Measurements from ENCODE around the gene EPHB2. TPM values are rescaled to one million over a fixed set of nuclear protein-coding genes. Genes with fewer than 3 reads are reported as not detected.

Gene EPHB2
- total and polyA plus RNA-seq, 2 donors (not counting 3 experiments of a cell fraction or from before 2014, with no cell fraction given): 50.8 to 69.1 TPM

DNA sequence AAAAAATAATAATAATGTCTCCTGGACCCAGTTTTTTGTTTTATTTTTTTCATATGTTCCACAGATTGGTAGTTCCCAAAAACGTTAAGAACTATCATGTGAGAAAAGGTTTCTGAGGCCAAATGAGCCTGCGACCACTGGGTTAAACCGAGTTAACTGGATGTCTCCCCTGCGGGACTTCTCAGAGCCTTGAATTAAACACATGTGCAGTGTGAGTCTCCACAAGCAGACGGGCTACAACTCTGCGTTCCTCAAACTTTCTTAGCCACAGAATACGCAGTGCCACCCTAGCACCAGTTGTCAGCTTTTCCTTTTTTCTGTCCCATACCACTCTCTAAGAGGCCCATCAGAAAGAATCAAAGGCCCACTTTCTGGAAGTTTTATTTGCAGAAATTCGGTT lies 164.1 kb downstream of the EPHB2 start:
- TF ChIP-seq JUN (IDR thresholded peaks at IDR 0.05; ENCODE audit: borderline replicate concordance, insufficient read depth, insufficient read length, low read depth) (no peak), MYC (IDR thresholded peaks at IDR 0.05; ENCODE audit: low read depth, low read length) (no peak), POLR2A (IDR thresholded peaks at IDR 0.05; ENCODE audit: low read depth, low read length) (no peak), FOS (IDR thresholded peaks at IDR 0.05; ENCODE audit: borderline replicate concordance, insufficient read depth, low read length) (no peak), GATA2 (IDR thresholded peaks at IDR 0.05; ENCODE audit: insufficient read depth, insufficient read length, low read depth, low read length) (no peak), EZH2 (IDR thresholded peaks at IDR 0.05; ENCODE audit: borderline replicate concordance, low read depth, low read length, severe bottlenecking) (no peak), POLR2AphosphoS5 (IDR thresholded peaks at IDR 0.05; ENCODE audit: insufficient read depth, low read depth, low read length) (no peak)
- TF ChIP-seq, protein P1, sequence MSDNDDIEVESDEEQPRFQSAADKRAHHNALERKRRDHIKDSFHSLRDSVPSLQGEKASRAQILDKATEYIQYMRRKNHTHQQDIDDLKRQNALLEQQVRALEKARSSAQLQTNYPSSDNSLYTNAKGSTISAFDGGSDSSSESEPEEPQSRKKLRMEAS (IDR thresholded peaks at IDR 0.05; ENCODE audit: insufficient read depth, insufficient read length): no peak
- TF ChIP-seq, protein P2, sequence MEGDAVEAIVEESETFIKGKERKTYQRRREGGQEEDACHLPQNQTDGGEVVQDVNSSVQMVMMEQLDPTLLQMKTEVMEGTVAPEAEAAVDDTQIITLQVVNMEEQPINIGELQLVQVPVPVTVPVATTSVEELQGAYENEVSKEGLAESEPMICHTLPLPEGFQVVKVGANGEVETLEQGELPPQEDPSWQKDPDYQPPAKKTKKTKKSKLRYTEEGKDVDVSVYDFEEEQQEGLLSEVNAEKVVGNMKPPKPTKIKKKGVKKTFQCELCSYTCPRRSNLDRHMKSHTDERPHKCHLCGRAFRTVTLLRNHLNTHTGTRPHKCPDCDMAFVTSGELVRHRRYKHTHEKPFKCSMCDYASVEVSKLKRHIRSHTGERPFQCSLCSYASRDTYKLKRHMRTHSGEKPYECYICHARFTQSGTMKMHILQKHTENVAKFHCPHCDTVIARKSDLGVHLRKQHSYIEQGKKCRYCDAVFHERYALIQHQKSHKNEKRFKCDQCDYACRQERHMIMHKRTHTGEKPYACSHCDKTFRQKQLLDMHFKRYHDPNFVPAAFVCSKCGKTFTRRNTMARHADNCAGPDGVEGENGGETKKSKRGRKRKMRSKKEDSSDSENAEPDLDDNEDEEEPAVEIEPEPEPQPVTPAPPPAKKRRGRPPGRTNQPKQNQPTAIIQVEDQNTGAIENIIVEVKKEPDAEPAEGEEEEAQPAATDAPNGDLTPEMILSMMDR (IDR thresholded peaks at IDR 0.05; ENCODE audit: extremely low read depth in 1 of 2, insufficient read depth in 1 of 2, low read depth in 1 of 2, low read length in 2 of 2): no peak
- H3K36me3 ChIP-seq (ENCODE audit: control insufficient read depth in 2 of 2, extremely low read depth in 1 of 2, insufficient read depth in 2 of 2, low read length in 2 of 2): peaks cover 0 to 16% of the 10 kb centered on the region in 2 experiments
- H4K20me1 ChIP-seq (replicated peaks; ENCODE audit: control insufficient read depth, extremely low read depth, insufficient read depth, low read length): no peaks in the 10 kb centered on the region
- no peaks in the 10 kb centered on the region for H3K27me3 ChIP-seq (ENCODE audit: control insufficient read depth in 2 of 2, insufficient read depth in 2 of 2, low read length in 2 of 2)
- BruUV-seq (replicated peaks): no TSS peak
- ChIA-PET POLR2A (no interaction called here), CTCF (interaction anchor here (2.2 to 4.3 kb wide), 4 partner anchors 13 to 200 kb away, joined by 6 to 23 read pairs (median 19); no protein-coding TSS in a partner anchor)
- intact Hi-C loops (cut with micrococcal nuclease): no loop called here
- dilution Hi-C loops (cut with MboI; ENCODE audit: extremely low pct_ligation_motif_present, low sequenced_read_pairs): no loop called here
- H3K4me1 ChIP-seq (ENCODE audit: control insufficient read depth, extremely low read depth, insufficient read depth, low read length): peaks cover 14% of the 10 kb centered on the region
- H2AFZ ChIP-seq (ENCODE audit: low read depth, low read length): no peak overlapping the region
- H3K9me3 ChIP-seq (replicated peaks; ENCODE audit: control insufficient read depth, insufficient read depth, low read length): no peaks in the 10 kb centered on the region
- H3K4me2 ChIP-seq (ENCODE audit: insufficient read depth, low read length): no peak overlapping the region
- no peak for FAIRE-seq
- no peak overlapping the region for H3K9ac ChIP-seq (replicated peaks; ENCODE audit: extremely low read depth, insufficient read depth, low read length)
- no peaks in the 10 kb centered on the region for H3K9me1 ChIP-seq (replicated peaks; ENCODE audit: control insufficient read depth, extremely low read depth, insufficient read depth, low read length)
- H3K79me2 ChIP-seq (ENCODE audit: control insufficient read depth, insufficient read depth, low read length): no peaks in the 10 kb centered on the region
- no peak overlapping the region for H3K27ac ChIP-seq (ENCODE audit: insufficient read depth, low read depth, low read length)
- DNase-seq (ENCODE audit: low read depth, low spot score): no peak
- no peak overlapping the region for H3K4me3 ChIP-seq (replicated peaks in 1 of 3; ENCODE audit: insufficient read depth in 1 of 3, low read depth in 1 of 3, low read length in 3 of 3)
